Measurements from ENCODE around the gene FNIP1. TPM values are rescaled to one million over a fixed set of nuclear protein-coding genes. Genes with fewer than 3 reads are reported as not detected.

Gene FNIP1
- total RNA-seq, 3 donors from 2014 or later (not counting 1 experiment from before 2014, with no cell fraction given): 49.6 to 54.6 (median 50.8) TPM

- DNase-seq (no peak), ATAC-seq (no peak)
- Mint-ChIP-seq H3K27me3 (ENCODE audit: low read depth in 2 of 2) (no peaks in the 10 kb centered on the region), H3K9me3 (no peaks in the 10 kb centered on the region), H3K4me3 (no peak overlapping the region), H3K27ac (no peak overlapping the region), H3K4me1 (peaks cover 21 to 35% of the 10 kb centered on the region in 2 donors), H3K36me3 (no peaks in the 10 kb centered on the region)
- no CpG with 5 or more reads among the region's 1 CpG for WGBS (ENCODE audit: insufficient coverage)
- no peaks in the 10 kb centered on the region for H3K36me3 ChIP-seq (ENCODE audit: control insufficient read depth, insufficient read depth, low read length)
- no peaks in the 10 kb centered on the region for H3K4me1 ChIP-seq (ENCODE audit: control insufficient read depth, insufficient read depth, low read length)
- H3K9me3 ChIP-seq (ENCODE audit: control insufficient read depth, insufficient read depth, low read length): no peaks in the 10 kb centered on the region
- no peaks in the 10 kb centered on the region for H3K27me3 ChIP-seq (ENCODE audit: control insufficient read depth, insufficient read depth, low read length)
- intact Hi-C loops (cut with micrococcal nuclease): no loop called here
- no peak overlapping the region for H3K4me3 ChIP-seq (ENCODE audit: low read length)
- no peak for TF ChIP-seq CTCF (IDR thresholded peaks at IDR 0.05)
- H3K27ac ChIP-seq (ENCODE audit: low read length): no peak overlapping the region
These were observed 20.4 kb downstream of the FNIP1 start for GRCh38 chr5:131776450-131776849.

GRCh38 chr5:131774652-131775367 lies 22.0 kb downstream of the FNIP1 start:
- ATAC-seq: no peak
- H3K27me3 ChIP-seq (ENCODE audit: control insufficient read depth, insufficient read depth, low read length): no peaks in the 10 kb centered on the region
- no peaks in the 10 kb centered on the region for H3K9me3 ChIP-seq (ENCODE audit: control insufficient read depth, insufficient read depth, low read length)
- Mint-ChIP-seq H3K4me3 (no peak overlapping the region), H3K4me1 (peaks cover 6 to 21% of the 10 kb centered on the region in 2 donors), H3K9me3 (no peaks in the 10 kb centered on the region), H3K27me3 (ENCODE audit: low read depth in 2 of 2) (no peaks in the 10 kb centered on the region), H3K36me3 (no peaks in the 10 kb centered on the region), H3K27ac (no peak overlapping the region)
- H3K36me3 ChIP-seq (ENCODE audit: control insufficient read depth, insufficient read depth, low read length): no peaks in the 10 kb centered on the region
- TF ChIP-seq CTCF (IDR thresholded peaks at IDR 0.05): no peak
- no peak overlapping the region for H3K27ac ChIP-seq (ENCODE audit: low read length)
- H3K4me1 ChIP-seq (ENCODE audit: control insufficient read depth, insufficient read depth, low read length): no peaks in the 10 kb centered on the region
- intact Hi-C loops (cut with micrococcal nuclease): no loop called here
- no peak overlapping the region for H3K4me3 ChIP-seq (ENCODE audit: low read length)
- DNase-seq: no peak
- WGBS (ENCODE audit: insufficient coverage): 100% methylated on average over 1 of the region's 4 CpGs

GRCh38 chr5:131773805-131774204 lies 23.0 kb downstream of the FNIP1 start:
- no peaks in the 10 kb centered on the region for H3K27me3 ChIP-seq (ENCODE audit: control insufficient read depth, insufficient read depth, low read length)
- Mint-ChIP-seq H3K4me3 (no peak overlapping the region), H3K9me3 (no peaks in the 10 kb centered on the region)

More at GRCh38 chr5:131773805-131774204, 23.0 kb downstream of the FNIP1 start:
- TF ChIP-seq CTCF (IDR thresholded peaks at IDR 0.05): no peak
- Histone ChIP-seq H3K4me3 (ENCODE audit: low read length) (no peak overlapping the region), H3K27ac (ENCODE audit: low read length) (no peak overlapping the region), H3K4me1 (ENCODE audit: control insufficient read depth, insufficient read depth, low read length) (no peaks in the 10 kb centered on the region), H3K36me3 (ENCODE audit: control insufficient read depth, insufficient read depth, low read length) (no peaks in the 10 kb centered on the region), H3K9me3 (ENCODE audit: control insufficient read depth, insufficient read depth, low read length) (no peaks in the 10 kb centered on the region)
- DNase-seq (no peak), ATAC-seq (no peak)
- Mint-ChIP-seq H3K27ac (no peak overlapping the region), H3K27me3 (ENCODE audit: low read depth in 2 of 2) (no peaks in the 10 kb centered on the region), H3K4me1 (peaks cover 6 to 26% of the 10 kb centered on the region in 2 donors), H3K36me3 (no peaks in the 10 kb centered on the region)
- intact Hi-C loops (cut with micrococcal nuclease): no loop called here
- 98% methylated on average over 2 of the region's 2 CpGs for WGBS (ENCODE audit: insufficient coverage)

Measured in natural killer cell (primary cell).